Measurements from ENCODE around the gene TIRAP. TPM values are rescaled to one million over a fixed set of nuclear protein-coding genes. Genes with fewer than 3 reads are reported as not detected.

TIRAP gene
- total RNA-seq, 1 experiment from 2014 or later, result 5.6 TPM

DNA sequence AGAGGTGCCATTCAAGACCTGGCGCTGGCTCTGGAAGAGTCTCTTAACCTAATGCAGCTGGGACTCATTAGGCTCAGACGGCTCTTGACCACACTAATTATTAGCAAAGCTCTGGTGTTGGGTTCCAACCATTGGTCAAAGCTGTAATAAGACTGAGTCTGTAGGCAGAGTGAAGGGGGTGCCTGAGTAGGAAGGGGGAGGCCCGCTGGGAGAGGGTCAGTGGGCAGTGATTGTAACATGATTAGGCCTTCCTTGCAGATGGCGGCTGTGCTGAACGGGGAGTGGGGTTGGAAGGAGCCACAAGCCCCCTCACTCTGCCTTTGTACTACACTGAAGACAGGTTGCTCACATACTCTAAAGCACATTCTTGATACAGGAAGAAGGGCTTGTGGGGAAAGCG lies 19.4 kb upstream of the TIRAP start:
- Mint-ChIP-seq H3K4me3 (no peak overlapping the region), H3K36me3 (peaks cover 65% of the 10 kb centered on the region), H3K4me1 (peaks cover 5% of the 10 kb centered on the region), H3K27me3 (ENCODE audit: low read depth) (no peaks in the 10 kb centered on the region), H3K27ac (no peak overlapping the region), H3K9me3 (no peaks in the 10 kb centered on the region)
- CTCF ChIA-PET, result no interaction called here
- DNase-seq (ENCODE audit: low spot score), result no peak
- POLR2A ChIA-PET, result no interaction called here
- no peak for ATAC-seq
- TF ChIP-seq CREM (CRISPR knock-in tag; IDR thresholded peaks at IDR 0.05), result no peak
- no peak for TF ChIP-seq JAZF1 (CRISPR knock-in tag; IDR thresholded peaks at IDR 0.05)
- TF ChIP-seq ZNF423 (CRISPR knock-in tag; IDR thresholded peaks at IDR 0.05), result no peak
- TF ChIP-seq ZNF396 (CRISPR knock-in tag; IDR thresholded peaks at IDR 0.05; ENCODE audit: borderline replicate concordance), result no peak
- TF ChIP-seq, protein P1, sequence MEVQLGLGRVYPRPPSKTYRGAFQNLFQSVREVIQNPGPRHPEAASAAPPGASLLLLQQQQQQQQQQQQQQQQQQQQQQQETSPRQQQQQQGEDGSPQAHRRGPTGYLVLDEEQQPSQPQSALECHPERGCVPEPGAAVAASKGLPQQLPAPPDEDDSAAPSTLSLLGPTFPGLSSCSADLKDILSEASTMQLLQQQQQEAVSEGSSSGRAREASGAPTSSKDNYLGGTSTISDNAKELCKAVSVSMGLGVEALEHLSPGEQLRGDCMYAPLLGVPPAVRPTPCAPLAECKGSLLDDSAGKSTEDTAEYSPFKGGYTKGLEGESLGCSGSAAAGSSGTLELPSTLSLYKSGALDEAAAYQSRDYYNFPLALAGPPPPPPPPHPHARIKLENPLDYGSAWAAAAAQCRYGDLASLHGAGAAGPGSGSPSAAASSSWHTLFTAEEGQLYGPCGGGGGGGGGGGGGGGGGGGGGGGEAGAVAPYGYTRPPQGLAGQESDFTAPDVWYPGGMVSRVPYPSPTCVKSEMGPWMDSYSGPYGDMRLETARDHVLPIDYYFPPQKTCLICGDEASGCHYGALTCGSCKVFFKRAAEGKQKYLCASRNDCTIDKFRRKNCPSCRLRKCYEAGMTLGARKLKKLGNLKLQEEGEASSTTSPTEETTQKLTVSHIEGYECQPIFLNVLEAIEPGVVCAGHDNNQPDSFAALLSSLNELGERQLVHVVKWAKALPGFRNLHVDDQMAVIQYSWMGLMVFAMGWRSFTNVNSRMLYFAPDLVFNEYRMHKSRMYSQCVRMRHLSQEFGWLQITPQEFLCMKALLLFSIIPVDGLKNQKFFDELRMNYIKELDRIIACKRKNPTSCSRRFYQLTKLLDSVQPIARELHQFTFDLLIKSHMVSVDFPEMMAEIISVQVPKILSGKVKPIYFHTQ (CRISPR knock-in tag; IDR thresholded peaks at IDR 0.05), result no peak
- no peak for TF ChIP-seq NR2C2 (CRISPR knock-in tag; IDR thresholded peaks at IDR 0.05)
- no peak for TF ChIP-seq NFE2L1 (CRISPR knock-in tag; IDR thresholded peaks at IDR 0.05)
- no peak for TF ChIP-seq ZNF281 (CRISPR knock-in tag; IDR thresholded peaks at IDR 0.05)
- TF ChIP-seq FOXJ3 (CRISPR knock-in tag; IDR thresholded peaks at IDR 0.05; ENCODE audit: borderline replicate concordance), result no peak
- TF ChIP-seq, protein P2, sequence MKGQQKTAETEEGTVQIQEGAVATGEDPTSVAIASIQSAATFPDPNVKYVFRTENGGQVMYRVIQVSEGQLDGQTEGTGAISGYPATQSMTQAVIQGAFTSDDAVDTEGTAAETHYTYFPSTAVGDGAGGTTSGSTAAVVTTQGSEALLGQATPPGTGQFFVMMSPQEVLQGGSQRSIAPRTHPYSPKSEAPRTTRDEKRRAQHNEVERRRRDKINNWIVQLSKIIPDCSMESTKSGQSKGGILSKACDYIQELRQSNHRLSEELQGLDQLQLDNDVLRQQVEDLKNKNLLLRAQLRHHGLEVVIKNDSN (CRISPR knock-in tag; IDR thresholded peaks at IDR 0.05), result no peak
- TF ChIP-seq, protein P3, sequence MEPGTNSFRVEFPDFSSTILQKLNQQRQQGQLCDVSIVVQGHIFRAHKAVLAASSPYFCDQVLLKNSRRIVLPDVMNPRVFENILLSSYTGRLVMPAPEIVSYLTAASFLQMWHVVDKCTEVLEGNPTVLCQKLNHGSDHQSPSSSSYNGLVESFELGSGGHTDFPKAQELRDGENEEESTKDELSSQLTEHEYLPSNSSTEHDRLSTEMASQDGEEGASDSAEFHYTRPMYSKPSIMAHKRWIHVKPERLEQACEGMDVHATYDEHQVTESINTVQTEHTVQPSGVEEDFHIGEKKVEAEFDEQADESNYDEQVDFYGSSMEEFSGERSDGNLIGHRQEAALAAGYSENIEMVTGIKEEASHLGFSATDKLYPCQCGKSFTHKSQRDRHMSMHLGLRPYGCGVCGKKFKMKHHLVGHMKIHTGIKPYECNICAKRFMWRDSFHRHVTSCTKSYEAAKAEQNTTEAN (CRISPR knock-in tag; IDR thresholded peaks at IDR 0.05), result no peak

GRCh38 chr11:126265811-126266210 lies 17.1 kb upstream of the TIRAP start:
- no peaks in the 10 kb centered on the region for H3K27me3 Mint-ChIP-seq (ENCODE audit: low read depth)
- H3K36me3 Mint-ChIP-seq, result peaks cover 59% of the 10 kb centered on the region
- peaks cover 15% of the 10 kb centered on the region for H3K4me1 Mint-ChIP-seq
- ChIA-PET CTCF (no interaction called here), POLR2A (no interaction called here)
- no peak overlapping the region for H3K27ac Mint-ChIP-seq
- no peaks in the 10 kb centered on the region for H3K9me3 Mint-ChIP-seq
- TF ChIP-seq NFYB (CRISPR knock-in tag; conservative IDR thresholded peaks at IDR 0.05; ENCODE audit: low read depth) (no peak), ATF6 (CRISPR knock-in tag; IDR thresholded peaks at IDR 0.05) (no peak), RELA (CRISPR knock-in tag; IDR thresholded peaks at IDR 0.05; ENCODE audit: borderline replicate concordance) (no peak), NR2C2 (CRISPR knock-in tag; IDR thresholded peaks at IDR 0.05) (no peak), KAT7 (CRISPR knock-in tag; IDR thresholded peaks at IDR 0.05; ENCODE audit: borderline replicate concordance) (no peak), ARID4B (CRISPR knock-in tag; IDR thresholded peaks at IDR 0.05; ENCODE audit: borderline replicate concordance) (no peak), SMAD3 (CRISPR knock-in tag; IDR thresholded peaks at IDR 0.05; ENCODE audit: borderline replicate concordance) (no peak)
- TF ChIP-seq, protein P4, sequence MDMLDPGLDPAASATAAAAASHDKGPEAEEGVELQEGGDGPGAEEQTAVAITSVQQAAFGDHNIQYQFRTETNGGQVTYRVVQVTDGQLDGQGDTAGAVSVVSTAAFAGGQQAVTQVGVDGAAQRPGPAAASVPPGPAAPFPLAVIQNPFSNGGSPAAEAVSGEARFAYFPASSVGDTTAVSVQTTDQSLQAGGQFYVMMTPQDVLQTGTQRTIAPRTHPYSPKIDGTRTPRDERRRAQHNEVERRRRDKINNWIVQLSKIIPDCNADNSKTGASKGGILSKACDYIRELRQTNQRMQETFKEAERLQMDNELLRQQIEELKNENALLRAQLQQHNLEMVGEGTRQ (CRISPR knock-in tag; IDR thresholded peaks at IDR 0.05), result no peak
- no peak for DNase-seq (ENCODE audit: low spot score)
- peak overlapping the region; percentile 17; the same call in 1 of the 2 replicates for H3K4me3 Mint-ChIP-seq
- ATAC-seq, result no peak

Data from WTC11 (cell line).